GM12874 (cell line): ENCODE data around the gene DISC1.

Experiments used
- TF ChIP-seq, protein P1 (sequence below): IDR thresholded peaks from 2 replicates; pipeline ENCODE4 v1.5.1; 2011; ENCODE audit warnings: low read depth, mild to moderate bottlenecking, control low read depth, low read length, moderate library complexity; ENCODE audit not compliant: insufficient read depth

Gene DISC1

DNA sequence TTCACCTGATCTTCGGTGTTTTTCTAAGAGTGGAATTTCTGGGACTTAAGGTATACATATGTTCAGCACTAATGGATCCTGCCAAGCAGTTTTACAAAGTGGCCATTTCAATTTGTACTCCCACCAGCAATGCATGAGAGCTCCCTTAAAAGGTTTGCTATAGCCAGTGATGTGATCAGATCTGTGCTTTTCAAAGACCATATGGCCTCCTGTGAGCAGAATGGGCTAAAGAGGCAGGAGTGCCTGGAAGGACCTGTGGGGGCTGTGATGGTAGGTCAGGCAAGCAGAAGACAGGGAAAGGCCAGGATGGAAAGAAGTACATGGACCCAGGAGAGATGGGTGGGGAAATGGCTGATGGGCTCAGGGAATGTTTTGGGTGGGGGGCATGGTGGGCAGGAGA lies 252.7 kb downstream of the DISC1 start:
- TF ChIP-seq, protein P1, sequence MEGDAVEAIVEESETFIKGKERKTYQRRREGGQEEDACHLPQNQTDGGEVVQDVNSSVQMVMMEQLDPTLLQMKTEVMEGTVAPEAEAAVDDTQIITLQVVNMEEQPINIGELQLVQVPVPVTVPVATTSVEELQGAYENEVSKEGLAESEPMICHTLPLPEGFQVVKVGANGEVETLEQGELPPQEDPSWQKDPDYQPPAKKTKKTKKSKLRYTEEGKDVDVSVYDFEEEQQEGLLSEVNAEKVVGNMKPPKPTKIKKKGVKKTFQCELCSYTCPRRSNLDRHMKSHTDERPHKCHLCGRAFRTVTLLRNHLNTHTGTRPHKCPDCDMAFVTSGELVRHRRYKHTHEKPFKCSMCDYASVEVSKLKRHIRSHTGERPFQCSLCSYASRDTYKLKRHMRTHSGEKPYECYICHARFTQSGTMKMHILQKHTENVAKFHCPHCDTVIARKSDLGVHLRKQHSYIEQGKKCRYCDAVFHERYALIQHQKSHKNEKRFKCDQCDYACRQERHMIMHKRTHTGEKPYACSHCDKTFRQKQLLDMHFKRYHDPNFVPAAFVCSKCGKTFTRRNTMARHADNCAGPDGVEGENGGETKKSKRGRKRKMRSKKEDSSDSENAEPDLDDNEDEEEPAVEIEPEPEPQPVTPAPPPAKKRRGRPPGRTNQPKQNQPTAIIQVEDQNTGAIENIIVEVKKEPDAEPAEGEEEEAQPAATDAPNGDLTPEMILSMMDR, result no peak

DNA sequence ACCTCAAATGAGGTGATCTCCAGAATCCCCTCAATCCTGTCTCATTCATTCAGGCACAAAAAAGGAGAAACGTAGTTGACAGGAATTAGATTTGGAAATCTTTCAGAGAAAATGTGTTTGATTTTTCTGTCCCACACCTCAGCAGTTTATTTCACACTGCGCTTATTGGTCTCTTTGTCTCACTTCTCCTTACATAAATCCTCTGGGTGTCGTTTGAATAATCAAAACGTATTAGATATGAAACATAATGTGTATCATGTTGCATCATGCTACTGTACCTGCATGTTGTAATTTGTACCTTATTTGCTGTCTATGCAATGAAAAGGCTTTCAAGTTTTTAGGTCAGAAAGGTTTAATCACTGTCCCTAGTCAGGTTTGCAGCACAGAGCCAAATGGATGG lies 255.7 kb downstream of the DISC1 start:
- TF ChIP-seq, protein P1, result no peak

DNA sequence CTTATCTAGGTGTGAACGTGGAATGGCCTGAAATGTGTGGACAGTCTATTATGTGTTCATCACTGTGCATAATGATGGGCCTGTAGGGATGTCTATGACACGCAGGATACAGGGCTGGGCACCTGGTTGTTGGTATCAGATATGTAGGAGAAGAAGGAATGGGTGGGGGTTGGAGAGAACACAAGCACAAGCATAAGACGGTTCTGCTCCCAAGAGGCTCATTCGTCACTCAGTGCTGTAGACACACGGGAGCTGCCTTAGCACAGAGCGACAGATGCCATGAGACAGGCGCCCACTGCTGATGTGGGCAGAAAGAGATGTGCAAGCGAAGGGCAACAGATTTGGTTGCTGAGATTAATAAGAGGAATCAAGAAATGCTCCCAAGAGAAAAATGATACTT lies 256.2 kb downstream of the DISC1 start:
- TF ChIP-seq, protein P1, result no peak

DNA sequence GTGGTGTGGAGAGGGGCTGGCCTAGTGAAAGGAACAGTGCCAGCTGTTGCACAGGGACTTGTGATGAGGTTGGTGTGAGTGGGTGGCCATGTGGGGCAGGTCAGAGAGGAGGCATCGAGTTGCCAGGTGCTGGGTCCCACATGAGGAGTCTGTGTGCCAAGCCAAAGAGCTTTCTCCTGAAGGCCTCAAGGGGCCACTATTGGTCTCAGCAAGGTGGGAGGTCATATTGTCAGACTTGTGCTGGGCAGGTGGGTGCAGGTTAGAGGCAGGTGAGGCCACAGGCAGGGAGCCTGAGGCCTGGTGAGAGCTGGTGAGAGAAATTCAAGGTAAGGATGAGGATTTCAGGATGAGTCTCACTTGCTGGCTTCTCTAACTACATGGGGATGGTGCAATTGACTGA lies 256.8 kb downstream of the DISC1 start:
- TF ChIP-seq, protein P1, result no peak

DNA sequence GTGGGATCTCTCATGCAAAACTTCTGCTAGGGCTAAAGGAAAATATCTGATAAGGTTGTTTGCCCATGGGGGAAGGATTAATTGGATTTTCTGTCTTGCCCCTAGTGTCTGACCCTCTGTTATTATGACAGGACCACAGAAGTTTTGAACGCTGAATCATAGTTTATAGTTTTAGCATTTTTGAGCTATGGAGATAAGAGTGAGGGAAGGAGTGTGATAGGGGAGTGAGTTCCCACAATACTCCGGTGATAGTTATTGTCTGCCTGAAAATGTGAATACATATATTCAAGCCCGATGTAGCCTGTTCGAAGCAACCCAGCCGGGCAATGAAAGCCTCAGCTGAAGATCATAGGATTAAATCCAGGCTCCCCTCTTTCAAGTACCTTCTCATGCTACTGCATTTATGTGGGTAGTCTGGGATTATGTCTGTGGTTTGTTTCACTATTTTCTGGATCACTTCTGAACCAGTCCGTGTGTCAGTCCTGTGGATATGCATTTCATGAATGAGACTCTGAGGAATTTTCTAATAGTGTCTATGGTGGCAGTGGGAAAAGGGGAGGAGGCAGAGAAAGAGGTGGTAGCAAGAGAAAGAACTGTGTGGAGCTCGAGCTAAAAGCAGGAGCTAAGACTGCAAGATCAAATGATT lies 258.7 kb downstream of the DISC1 start:
- TF ChIP-seq, protein P1, result no peak

DNA sequence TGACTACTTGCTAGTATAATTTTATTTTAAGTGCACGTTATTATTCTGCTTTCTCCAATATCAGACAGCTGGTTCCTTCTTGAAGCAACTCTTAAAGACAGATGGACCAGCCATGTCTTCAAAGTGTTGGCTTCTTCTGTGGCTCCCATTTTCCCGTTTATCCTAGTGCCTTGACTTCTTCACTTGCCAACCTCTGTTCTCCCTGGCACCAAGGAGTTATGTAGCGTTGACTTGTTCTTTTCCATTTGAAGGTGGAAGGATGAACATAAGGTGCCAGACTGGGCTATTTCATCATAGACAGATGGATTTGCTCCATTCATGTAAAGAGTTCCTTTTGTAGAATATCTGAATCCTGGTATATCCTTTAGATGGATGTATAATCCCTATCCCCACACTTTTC lies 260.6 kb downstream of the DISC1 start:
- TF ChIP-seq, protein P1, result no peak

DNA sequence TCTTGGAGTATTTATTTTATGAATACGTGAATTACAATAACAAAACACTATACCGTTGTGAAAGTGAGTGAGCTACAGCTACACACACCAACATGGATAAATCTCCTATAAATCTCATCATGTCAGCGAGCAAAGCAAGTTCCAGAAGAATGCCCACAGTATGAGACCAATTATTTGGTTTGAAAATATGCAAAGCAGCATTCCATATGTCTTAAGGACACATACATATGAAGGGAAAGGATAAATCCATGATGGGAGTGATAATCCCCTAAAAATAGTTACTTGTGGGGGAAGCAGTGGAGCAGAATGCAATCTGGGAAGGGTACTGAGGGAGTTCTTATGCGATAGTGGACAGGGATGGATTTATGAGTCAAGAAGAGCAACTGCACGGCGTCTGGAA lies 261.3 kb downstream of the DISC1 start:
- TF ChIP-seq, protein P1, result no peak
